Neuron (in vitro differentiated cells): Measurements from ENCODE around the gene C2CD3.
"Not testable (repeated sequence)": the region's sequence is repeated elsewhere in the genome, so short reads cannot be mapped to it uniquely, and the experiment has no call there.

Source experiments
- H2AFZ ChIP-seq: one replicate; pipeline ENCODE4 v1.6.1; 2013; ENCODE audit warnings: low read depth, mild to moderate bottlenecking, inconsistent platforms, low read length, moderate library complexity
- H3K27me3 ChIP-seq: one replicate; pipeline ENCODE4 v1.6.1; 2013; ENCODE audit warnings: low read length; ENCODE audit not compliant: insufficient read depth
- H3K36me3 ChIP-seq: one replicate; pipeline ENCODE4 v1.6.1; 2013; ENCODE audit warnings: low read length; ENCODE audit not compliant: insufficient read depth
- H3K4me1 ChIP-seq: one replicate; pipeline ENCODE4 v1.6.1; 2013; ENCODE audit warnings: low read length; ENCODE audit not compliant: insufficient read depth
- H3K4me3 ChIP-seq: 2 replicates; pipeline ENCODE4 v1.5.1; 2013; ENCODE audit warnings: mild to moderate bottlenecking, low read length, moderate library complexity
- H3K9me3 ChIP-seq: one replicate; pipeline ENCODE4 v1.6.1; 2013; ENCODE audit warnings: low read length

Gene C2CD3

DNA sequence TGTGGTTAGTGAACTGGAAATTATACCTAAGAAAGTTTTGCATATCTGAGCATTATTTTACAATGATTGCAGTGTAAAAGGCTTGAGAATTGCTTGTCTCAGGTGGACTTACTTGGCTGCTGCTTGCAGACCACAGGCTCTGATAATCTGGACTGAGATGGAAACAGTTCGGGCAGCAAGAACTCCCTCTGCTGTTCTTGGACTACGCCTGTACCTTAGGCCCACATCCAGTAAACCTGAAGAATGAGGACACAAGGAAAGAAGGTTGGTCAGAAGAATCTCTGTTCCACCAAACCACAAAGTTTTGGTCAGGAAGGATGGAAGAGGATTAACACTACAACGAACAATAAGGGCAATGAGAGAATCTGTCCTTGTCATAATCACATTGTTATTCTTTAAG lies 80.1 kb downstream of the C2CD3 start:
- no peaks in the 10 kb centered on the region for H3K4me1 ChIP-seq
- no peaks in the 10 kb centered on the region for H3K9me3 ChIP-seq
- no peaks in the 10 kb centered on the region for H3K27me3 ChIP-seq
- H2AFZ ChIP-seq, result no peak overlapping the region
- no peak overlapping the region for H3K4me3 ChIP-seq
- peaks cover 75% of the 10 kb centered on the region for H3K36me3 ChIP-seq

DNA sequence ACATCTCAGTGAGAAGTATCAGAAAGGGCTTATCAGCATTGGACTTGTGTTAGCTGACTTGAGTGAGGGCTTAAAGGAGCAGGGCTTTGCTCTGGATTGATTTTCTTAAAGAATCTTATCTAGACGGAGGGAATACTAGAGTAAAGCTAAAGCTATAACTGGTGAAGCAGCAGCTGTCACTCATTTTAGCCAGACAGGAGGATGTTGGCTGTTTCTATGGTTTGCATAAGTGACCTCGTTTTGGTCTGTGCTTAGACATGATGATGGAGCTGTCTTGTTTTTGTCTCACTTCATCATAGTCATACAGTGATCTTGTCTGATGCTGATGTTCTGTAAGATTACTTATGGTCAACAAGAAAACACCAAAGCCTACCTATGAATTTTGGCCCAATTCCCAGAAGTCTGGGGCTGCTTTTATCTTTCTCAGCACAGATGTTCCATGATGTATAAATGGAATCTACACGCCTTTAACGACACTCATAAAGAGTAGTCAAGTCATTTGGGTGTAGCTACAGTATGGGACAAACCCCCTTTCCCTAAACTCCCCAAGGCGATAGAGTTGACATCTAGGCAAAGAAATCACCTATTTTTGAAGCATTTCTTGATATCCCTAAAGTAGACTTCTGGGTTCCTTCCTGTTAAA lies 84.4 kb downstream of the C2CD3 start:
- peaks cover 4% of the 10 kb centered on the region for H3K9me3 ChIP-seq
- no peaks in the 10 kb centered on the region for H3K27me3 ChIP-seq
- no peaks in the 10 kb centered on the region for H3K4me1 ChIP-seq
- H3K4me3 ChIP-seq, result no peak overlapping the region
- peaks cover 61% of the 10 kb centered on the region for H3K36me3 ChIP-seq
- no peak overlapping the region for H2AFZ ChIP-seq

DNA sequence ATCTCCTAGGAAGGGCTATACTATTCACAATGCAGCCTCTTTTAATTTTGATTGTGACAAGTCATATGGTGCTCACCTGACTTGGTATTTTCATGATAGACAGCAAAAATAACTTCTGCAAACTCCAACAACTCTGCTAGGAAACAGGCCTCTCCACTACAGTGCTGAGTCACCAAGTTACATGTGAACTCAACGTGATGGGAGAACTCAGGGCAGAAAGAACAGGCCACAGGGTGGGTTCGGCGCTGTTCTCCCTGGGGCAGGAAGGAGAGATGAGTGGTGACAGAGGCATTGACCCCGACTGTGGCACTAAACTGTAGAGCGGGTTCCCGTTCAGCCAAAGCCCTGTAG lies 85.3 kb downstream of the C2CD3 start:
- no peak overlapping the region for H3K4me3 ChIP-seq
- no peak overlapping the region for H2AFZ ChIP-seq
- H3K9me3 ChIP-seq, result peaks cover 4% of the 10 kb centered on the region
- no peaks in the 10 kb centered on the region for H3K27me3 ChIP-seq
- H3K4me1 ChIP-seq, result no peaks in the 10 kb centered on the region
- peaks cover 60% of the 10 kb centered on the region for H3K36me3 ChIP-seq

DNA sequence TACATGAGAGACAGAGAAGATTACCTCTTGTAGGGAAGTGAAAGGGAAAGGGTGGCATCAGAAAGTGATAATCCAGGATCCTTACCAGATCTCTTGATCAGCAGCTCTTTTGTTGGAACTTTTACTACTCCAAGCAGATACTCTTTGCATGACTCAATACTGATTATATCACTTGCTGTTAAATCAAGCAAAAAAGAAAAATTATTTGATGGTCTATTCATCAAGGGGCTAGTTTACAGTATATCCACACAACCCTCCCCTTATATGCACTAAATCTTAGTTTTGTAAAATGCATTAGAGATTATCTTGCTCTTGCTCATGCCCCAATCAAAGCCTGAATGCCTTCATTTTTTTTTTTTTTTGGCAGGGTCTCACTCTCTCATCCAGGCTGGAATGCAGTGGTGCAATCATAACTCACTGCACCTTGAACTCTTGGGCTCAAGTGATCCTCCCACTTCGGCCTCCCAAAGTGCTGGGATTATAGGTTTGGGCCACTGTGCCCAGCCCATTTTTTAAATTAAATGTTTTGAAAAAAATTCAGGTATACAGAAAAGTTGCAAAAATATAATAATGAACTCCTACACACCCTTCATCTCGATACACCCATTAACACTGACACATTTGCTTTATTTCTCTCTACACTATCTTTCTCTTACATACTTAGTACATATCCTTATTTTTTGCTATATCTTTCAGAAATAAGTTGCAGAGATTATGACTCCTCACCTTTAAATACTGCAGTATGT lies 85.8 kb downstream of the C2CD3 start:
- H3K9me3 ChIP-seq, result peaks cover 4% of the 10 kb centered on the region
- no peaks in the 10 kb centered on the region for H3K4me1 ChIP-seq
- H3K4me3 ChIP-seq, result no peak overlapping the region
- H2AFZ ChIP-seq, result no peak overlapping the region
- no peaks in the 10 kb centered on the region for H3K27me3 ChIP-seq
- H3K36me3 ChIP-seq, result peaks cover 58% of the 10 kb centered on the region

DNA sequence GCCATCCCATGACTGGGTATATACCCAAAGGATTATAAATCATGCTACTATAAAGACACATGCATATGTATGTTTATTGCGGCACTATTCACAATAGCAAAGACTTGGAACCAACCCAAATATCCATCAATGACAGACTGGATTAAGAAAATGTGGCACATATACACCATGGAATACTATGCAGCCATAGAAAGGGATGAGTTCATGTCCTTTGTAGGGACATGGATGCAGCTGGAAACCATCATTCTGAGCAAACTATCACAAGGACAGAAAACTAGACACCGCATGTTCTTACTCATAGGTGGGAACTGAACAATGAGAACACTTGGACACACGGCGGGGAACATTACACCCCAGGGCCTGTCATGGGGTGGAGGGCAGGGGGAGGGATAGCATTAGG lies 86.9 kb downstream of the C2CD3 start:
- H3K27me3 ChIP-seq, H3K9me3 ChIP-seq, H2AFZ ChIP-seq, H3K4me3 ChIP-seq, H3K4me1 ChIP-seq: not testable (repeated sequence)
- H3K36me3 ChIP-seq, result peaks cover 51% of the 10 kb centered on the region

DNA sequence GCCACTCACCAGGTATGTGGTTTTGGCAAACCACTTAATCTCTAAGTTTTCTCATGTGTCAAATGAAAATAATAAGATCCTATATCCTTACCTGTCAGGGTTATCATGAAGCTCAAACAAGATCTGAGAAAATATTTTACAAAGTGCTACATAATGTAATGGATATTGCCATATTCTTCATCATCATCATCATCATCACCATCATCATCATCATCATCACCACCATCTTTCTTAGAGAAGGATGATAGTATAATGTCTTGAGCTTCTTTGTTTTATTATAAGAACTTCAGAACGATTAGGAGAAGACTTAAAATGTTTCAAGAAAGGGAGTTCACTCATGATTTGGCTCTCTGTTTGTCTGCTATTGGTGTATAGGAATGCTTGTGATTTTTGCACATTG lies 89.4 kb downstream of the C2CD3 start:
- Histone ChIP-seq H3K4me3 (no peak overlapping the region), H3K27me3 (no peaks in the 10 kb centered on the region), H3K4me1 (no peaks in the 10 kb centered on the region), H2AFZ (no peak overlapping the region), H3K36me3 (peaks cover 54% of the 10 kb centered on the region), H3K9me3 (peaks cover 4% of the 10 kb centered on the region)

DNA sequence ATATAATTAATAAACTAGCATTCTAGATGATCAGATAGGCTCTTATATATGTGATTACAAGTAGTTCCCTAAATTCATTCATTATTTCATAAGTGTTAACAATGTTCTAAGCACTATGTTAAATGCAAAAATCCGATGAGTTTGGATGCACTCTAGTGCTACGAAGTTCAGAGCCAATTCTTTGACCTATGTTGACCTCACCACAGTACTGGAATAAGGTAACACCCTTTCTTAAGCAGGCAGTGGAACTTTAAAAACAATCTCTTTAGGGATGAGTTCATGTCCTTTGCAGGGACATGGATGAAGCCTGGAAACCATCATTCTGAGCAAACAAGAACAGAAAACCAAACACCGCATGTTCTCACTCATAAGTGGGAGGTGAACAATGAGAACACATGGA lies 93.6 kb downstream of the C2CD3 start:
- Histone ChIP-seq H3K27me3 (no peaks in the 10 kb centered on the region), H2AFZ (no peak overlapping the region), H3K9me3 (no peaks in the 10 kb centered on the region), H3K4me1 (no peaks in the 10 kb centered on the region), H3K4me3 (no peak overlapping the region), H3K36me3 (peaks cover 62% of the 10 kb centered on the region)

DNA sequence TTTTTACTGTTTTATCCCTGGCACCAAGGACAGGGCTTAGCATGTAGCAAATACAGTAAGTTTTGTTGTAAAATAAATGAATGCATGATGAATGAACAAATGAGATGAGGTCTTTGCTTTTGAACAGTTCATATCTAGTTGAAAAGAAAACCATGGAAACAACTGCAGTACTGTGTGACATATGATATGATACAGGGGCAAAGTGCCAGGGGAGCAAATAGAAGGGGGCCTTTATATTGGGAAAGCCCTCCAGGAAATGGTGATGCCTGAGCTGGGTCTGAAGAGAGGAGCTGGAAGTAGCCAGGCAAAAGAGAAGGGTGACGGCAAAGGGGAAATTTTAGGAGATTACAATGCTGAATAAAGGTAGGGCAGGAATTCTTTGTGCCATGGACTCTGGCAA lies 98.1 kb downstream of the C2CD3 start:
- H3K36me3 ChIP-seq, result peaks cover 72% of the 10 kb centered on the region

DNA sequence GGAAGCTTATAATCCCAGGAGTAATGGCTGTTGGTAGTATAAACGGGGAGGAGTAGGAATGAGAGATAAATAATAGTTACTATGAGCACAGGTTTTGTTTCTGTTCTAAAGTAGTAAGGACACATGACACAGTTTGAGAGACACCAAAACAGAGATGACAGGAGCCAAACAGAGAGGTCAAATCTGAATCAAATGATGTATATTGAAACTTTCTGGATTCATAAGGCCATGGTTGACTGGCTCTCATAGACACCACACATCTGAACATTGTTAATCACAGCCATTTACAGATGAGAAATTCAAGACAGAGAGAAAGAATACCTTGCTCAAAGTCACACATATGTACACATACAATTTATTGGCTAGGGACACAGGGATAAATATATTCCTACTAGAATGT lies 98.5 kb downstream of the C2CD3 start:
- Histone ChIP-seq H3K27me3 (no peaks in the 10 kb centered on the region), H3K36me3 (peaks cover 71% of the 10 kb centered on the region), H3K4me1 (no peaks in the 10 kb centered on the region), H2AFZ (no peak overlapping the region), H3K4me3 (no peak overlapping the region), H3K9me3 (no peaks in the 10 kb centered on the region)

More for the DNA sequence above, 98.1 kb downstream of the C2CD3 start:
- no peaks in the 10 kb centered on the region for H3K27me3 ChIP-seq
- H3K9me3 ChIP-seq, result no peaks in the 10 kb centered on the region
- H3K4me3 ChIP-seq, result no peak overlapping the region
- H3K4me1 ChIP-seq, result no peaks in the 10 kb centered on the region
- H2AFZ ChIP-seq, result no peak overlapping the region

DNA sequence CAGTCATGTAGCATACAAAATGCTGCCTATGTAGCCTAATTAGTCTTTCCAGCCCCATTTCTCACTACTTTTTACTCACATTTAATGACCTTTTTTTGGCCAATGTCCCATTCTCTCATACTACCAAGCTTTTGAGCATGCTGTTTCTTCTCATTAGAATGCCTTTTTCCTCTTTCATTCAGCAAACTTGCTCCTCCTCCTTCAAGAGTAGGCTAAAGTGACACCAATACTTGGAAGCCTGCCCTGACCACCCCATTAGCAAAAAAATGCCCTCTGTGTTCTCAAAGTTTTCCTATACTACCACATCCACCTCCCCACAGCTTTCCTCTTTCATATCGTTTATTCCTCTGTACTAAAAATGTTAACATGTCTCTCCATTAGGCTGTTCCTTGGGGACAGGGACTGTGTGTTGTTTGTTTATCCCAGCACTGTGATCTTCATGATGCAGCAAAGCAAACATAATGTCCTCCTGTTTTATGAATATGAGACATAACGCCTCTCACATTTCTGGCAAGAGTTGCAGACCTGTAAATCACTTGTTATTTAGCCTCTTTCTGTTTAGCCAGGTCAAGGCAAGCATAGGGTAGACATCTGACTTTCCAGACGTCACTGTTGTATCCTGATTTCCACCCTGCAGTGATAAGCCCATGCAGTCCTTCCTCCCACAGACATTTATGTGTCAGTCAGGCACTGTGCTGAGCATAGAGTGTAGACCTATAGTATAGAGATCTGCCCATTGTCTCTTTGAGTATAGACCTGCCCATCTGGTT lies 99.9 kb downstream of the C2CD3 start:
- Histone ChIP-seq H2AFZ (no peak overlapping the region), H3K36me3 (peaks cover 71% of the 10 kb centered on the region), H3K4me1 (no peaks in the 10 kb centered on the region), H3K27me3 (no peaks in the 10 kb centered on the region), H3K4me3 (no peak overlapping the region), H3K9me3 (no peaks in the 10 kb centered on the region)

DNA sequence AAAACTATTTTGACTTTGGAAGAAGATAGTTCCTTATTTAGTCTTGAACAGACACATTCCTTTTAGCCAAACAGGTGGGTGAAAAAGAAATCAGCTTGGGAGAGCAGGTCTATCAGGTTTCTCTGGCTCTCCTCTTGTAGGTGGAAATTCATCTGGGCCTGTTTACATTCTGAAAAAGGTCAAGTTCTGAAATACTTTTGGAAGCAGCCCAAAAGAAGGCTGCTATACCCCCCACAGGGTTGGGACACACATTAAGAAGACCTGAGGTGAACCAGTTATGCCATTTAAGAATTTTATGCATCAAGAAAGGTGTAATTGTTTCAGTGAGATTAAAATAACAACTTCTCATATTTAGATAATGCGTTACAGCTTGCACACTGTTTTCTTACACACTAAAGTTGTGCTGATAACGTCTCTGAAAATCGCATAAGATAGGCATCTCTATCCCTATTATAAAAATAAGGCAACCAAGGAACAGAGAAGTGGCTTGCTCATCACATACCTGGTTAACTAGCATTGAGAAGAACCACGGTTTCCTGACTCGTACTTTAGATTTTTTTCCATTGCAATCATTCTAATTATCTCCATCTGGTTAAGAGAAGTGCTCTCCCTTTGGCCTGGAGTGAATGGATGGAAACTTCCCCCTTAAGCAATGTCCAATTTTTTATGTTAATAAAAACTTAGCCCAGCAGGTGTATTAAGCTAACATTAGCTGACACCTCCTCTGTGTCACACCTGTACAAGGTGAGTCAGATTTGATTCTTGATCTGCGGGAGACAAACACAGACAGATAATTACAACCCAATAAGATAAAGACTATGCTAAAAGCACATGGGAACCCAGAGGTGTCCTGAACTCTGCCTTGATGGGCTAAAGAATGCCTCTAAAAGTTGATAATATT lies 101.4 kb downstream of the C2CD3 start:
- H3K36me3 ChIP-seq, result peaks cover 63% of the 10 kb centered on the region
- H3K4me3 ChIP-seq, result no peak overlapping the region
- no peaks in the 10 kb centered on the region for H3K27me3 ChIP-seq
- H3K9me3 ChIP-seq, result no peaks in the 10 kb centered on the region
- no peaks in the 10 kb centered on the region for H3K4me1 ChIP-seq
- no peak overlapping the region for H2AFZ ChIP-seq

DNA sequence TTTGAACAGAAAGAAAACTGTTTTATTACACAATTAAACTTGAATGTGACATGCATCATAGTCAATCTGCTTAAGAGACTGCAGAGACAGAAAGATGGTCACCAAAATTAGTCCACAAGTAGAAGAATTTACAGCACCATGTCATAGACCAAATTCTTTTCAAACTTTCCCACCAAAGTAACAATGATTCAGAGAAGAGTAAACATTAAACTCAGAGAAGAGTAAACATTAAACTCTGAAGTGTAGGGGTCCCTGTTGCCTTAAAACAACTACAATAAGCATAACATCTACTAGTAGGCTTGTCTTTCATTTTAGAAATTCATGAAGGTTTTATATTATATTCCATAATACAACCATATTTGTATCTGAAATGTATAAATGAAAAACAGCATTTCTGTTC lies 104.1 kb downstream of the C2CD3 start:
- H2AFZ ChIP-seq, H3K4me3 ChIP-seq, H3K27me3 ChIP-seq, H3K9me3 ChIP-seq, H3K4me1 ChIP-seq: not testable (repeated sequence)
- H3K36me3 ChIP-seq, result peaks cover 41% of the 10 kb centered on the region

DNA sequence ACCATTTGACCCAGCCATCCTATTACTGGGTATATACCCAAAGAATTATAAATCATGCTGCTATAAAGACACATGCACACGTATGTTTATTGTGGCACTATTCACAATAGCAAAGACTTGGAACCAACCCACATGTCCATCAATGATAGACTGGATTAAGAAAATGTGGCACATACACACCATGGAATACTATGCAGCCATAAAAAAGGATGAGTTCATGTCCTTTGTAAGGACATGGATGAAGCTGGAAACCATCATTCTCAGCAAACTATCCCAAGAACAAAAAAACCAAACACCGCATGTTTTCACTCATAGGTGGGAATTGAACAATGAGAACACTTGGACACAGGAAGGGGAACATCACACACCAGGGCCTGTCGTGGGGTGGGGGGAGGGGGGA lies 105.3 kb downstream of the C2CD3 start:
- not testable (repeated sequence) for H3K4me3 ChIP-seq, H3K9me3 ChIP-seq, H3K27me3 ChIP-seq, H3K4me1 ChIP-seq, H2AFZ ChIP-seq
- H3K36me3 ChIP-seq, result peaks cover 30% of the 10 kb centered on the region
